HEK293 (cell line): ENCODE data around the gene SLPI.

Experiments
- CTCF ChIA-PET: fragments of 350-600 bp; formaldehyde crosslinking; extraction: SDS; loops from one replicate; lab custom pipeline; 2021; ENCODE audit warnings: antibody characterized with exemption; lab: Yijun Ruan, JAX
- POLR2A ChIA-PET: fragments of 300-600 bp; formaldehyde crosslinking; extraction: SDS; loops from one replicate; lab custom pipeline; 2020; ENCODE audit warnings: antibody characterized with exemption, inconsistent platforms; lab: Yijun Ruan, JAX
- H3K27ac ChIP-seq: fragments of 200-500 bp; sonication (Bioruptor generic); 2 replicates; pipeline ENCODE4 v1.5.1; 2014; ENCODE audit warnings: low read depth, low read length, control low read depth, inconsistent platforms; ENCODE audit errors: extremely low read depth
- H3K36me3 ChIP-seq, 2 experiments: fragments of 200-500 bp in 1 of 2; sonication (Bioruptor generic) in 1 of 2; 1 replicate in 1 of 2; 2 replicates in 1 of 2; pipeline ENCODE4 v1.5.1; 2014 to 2017; ENCODE audit warnings: inconsistent platforms in 2 of 2, low read length in 2 of 2; ENCODE audit not compliant: control insufficient read depth in 2 of 2, insufficient read depth in 1 of 2
- H3K4me1 ChIP-seq: fragments of 200-500 bp; sonication (Bioruptor generic); 2 replicates; pipeline ENCODE4 v1.5.1; 2014; ENCODE audit warnings: mild to moderate bottlenecking, low read length, inconsistent platforms; ENCODE audit not compliant: control insufficient read depth, insufficient read depth
- H3K4me3 ChIP-seq: 2 replicates; pipeline ENCODE4 v1.5.1; 2011; ENCODE audit warnings: low read depth, mild to moderate bottlenecking, control low read depth, low read length, moderate library complexity
- H3K9me3 ChIP-seq: fragments of 200-500 bp; sonication (Bioruptor generic); 2 replicates; pipeline ENCODE4 v1.5.1; 2014; ENCODE audit warnings: low read depth, low read length, inconsistent platforms; ENCODE audit not compliant: control insufficient read depth, insufficient read depth
- ATF2 ChIP-seq: fragments of 450-650 bp; formaldehyde crosslinking; IDR thresholded peaks from 2 replicates; pipeline ENCODE4 v1.5.1; 2016; ENCODE audit warnings: missing biosample characterization, missing genetic modification characterization, low read depth
- FEZF1 ChIP-seq: fragments of 450-650 bp; formaldehyde crosslinking; IDR thresholded peaks from 2 replicates; pipeline ENCODE4 v1.5.1; 2016; ENCODE audit warnings: missing biosample characterization, missing genetic modification characterization
- GLIS2 ChIP-seq: fragments of 450-650 bp; formaldehyde crosslinking; IDR thresholded peaks from 2 replicates; pipeline ENCODE4 v1.5.1; 2016; ENCODE audit warnings: missing biosample characterization, missing genetic modification characterization
- KLF1 ChIP-seq: fragments of 450-650 bp; formaldehyde crosslinking; IDR thresholded peaks from 2 replicates; pipeline ENCODE4 v1.5.1; 2016; ENCODE audit warnings: missing biosample characterization, missing genetic modification characterization
- KLF16 ChIP-seq: fragments of 450-650 bp; formaldehyde crosslinking; IDR thresholded peaks from 2 replicates; pipeline ENCODE4 v1.5.1; 2017; ENCODE audit warnings: missing biosample characterization, missing genetic modification characterization
- KLF8 ChIP-seq: fragments of 450-650 bp; formaldehyde crosslinking; IDR thresholded peaks from 2 replicates; pipeline ENCODE4 v1.5.1; 2016; ENCODE audit warnings: missing biosample characterization, missing genetic modification characterization
- REPIN1 ChIP-seq: fragments of 450-650 bp; formaldehyde crosslinking; IDR thresholded peaks from 2 replicates; pipeline ENCODE4 v1.5.1; 2017; ENCODE audit warnings: missing biosample characterization, missing genetic modification characterization, low read depth
- SP3 ChIP-seq: fragments of 450-650 bp; formaldehyde crosslinking; IDR thresholded peaks from 2 replicates; pipeline ENCODE4 v1.5.1; 2016; ENCODE audit warnings: missing biosample characterization, missing genetic modification characterization
- TSHZ1 ChIP-seq: fragments of 450-650 bp; formaldehyde crosslinking; IDR thresholded peaks from 2 replicates; pipeline ENCODE4 v1.5.1; 2016; ENCODE audit warnings: missing biosample characterization, missing genetic modification characterization, borderline replicate concordance
- ZBTB20 ChIP-seq: fragments of 450-650 bp; formaldehyde crosslinking; IDR thresholded peaks from 2 replicates; pipeline ENCODE4 v1.5.1; 2016; ENCODE audit warnings: missing biosample characterization, missing genetic modification characterization
- ZBTB48 ChIP-seq: fragments of 450-650 bp; formaldehyde crosslinking; IDR thresholded peaks from 2 replicates; pipeline ENCODE4 v1.5.1; 2016; ENCODE audit warnings: missing biosample characterization, missing genetic modification characterization
- ZFP37 ChIP-seq: fragments of 450-650 bp; formaldehyde crosslinking; IDR thresholded peaks from 2 replicates; pipeline ENCODE4 v1.5.1; 2016; ENCODE audit warnings: missing biosample characterization, missing genetic modification characterization
- ZNF121 ChIP-seq: fragments of 450-650 bp; formaldehyde crosslinking; IDR thresholded peaks from 2 replicates; pipeline ENCODE4 v1.5.1; 2016; ENCODE audit warnings: missing biosample characterization, missing genetic modification characterization
- ZNF132 ChIP-seq: fragments of 450-650 bp; formaldehyde crosslinking; IDR thresholded peaks from 2 replicates; pipeline ENCODE4 v1.5.1; 2017; ENCODE audit warnings: missing biosample characterization, missing genetic modification characterization, borderline replicate concordance
- ZNF133 ChIP-seq: fragments of 450-650 bp; formaldehyde crosslinking; IDR thresholded peaks from 2 replicates; pipeline ENCODE4 v1.5.1; 2016; ENCODE audit warnings: missing biosample characterization, missing genetic modification characterization
- ZNF184 ChIP-seq: fragments of 450-650 bp; IDR thresholded peaks from 2 replicates; pipeline ENCODE4 v1.5.1; 2018; ENCODE audit warnings: missing biosample characterization, mild to moderate bottlenecking, missing genetic modification characterization
- ZNF248 ChIP-seq: fragments of 450-650 bp; formaldehyde crosslinking; IDR thresholded peaks from 2 replicates; pipeline ENCODE4 v1.5.1; 2017; ENCODE audit warnings: missing biosample characterization, missing genetic modification characterization
- ZNF266 ChIP-seq: fragments of 450-650 bp; formaldehyde crosslinking; IDR thresholded peaks from 2 replicates; pipeline ENCODE4 v1.5.1; 2016; ENCODE audit warnings: missing biosample characterization, missing genetic modification characterization, low read depth
- ZNF311 ChIP-seq: fragments of 450-650 bp; formaldehyde crosslinking; IDR thresholded peaks from 2 replicates; pipeline ENCODE4 v1.5.1; 2017; ENCODE audit warnings: missing biosample characterization, missing genetic modification characterization, borderline replicate concordance
- ZNF335 ChIP-seq: fragments of 450-650 bp; formaldehyde crosslinking; conservative IDR thresholded peaks from 2 replicates; pipeline ENCODE4 v1.5.1; 2016; ENCODE audit warnings: missing biosample characterization, missing genetic modification characterization
- ZNF404 ChIP-seq: fragments of 450-650 bp; formaldehyde crosslinking; IDR thresholded peaks from 2 replicates; pipeline ENCODE4 v1.5.1; 2017; ENCODE audit warnings: missing biosample characterization, missing genetic modification characterization
- ZNF530 ChIP-seq: fragments of 450-650 bp; formaldehyde crosslinking; IDR thresholded peaks from 2 replicates; pipeline ENCODE4 v1.5.1; 2016; ENCODE audit warnings: low read depth, missing biosample characterization, missing genetic modification characterization
- ZNF561 ChIP-seq: fragments of 450-650 bp; IDR thresholded peaks from 2 replicates; pipeline ENCODE4 v1.5.1; 2018; ENCODE audit warnings: missing biosample characterization, missing genetic modification characterization, borderline replicate concordance
- ZNF585B ChIP-seq: fragments of 450-650 bp; formaldehyde crosslinking; IDR thresholded peaks from 2 replicates; pipeline ENCODE4 v1.5.1; 2016; ENCODE audit warnings: missing biosample characterization, missing genetic modification characterization
- ZNF629 ChIP-seq: fragments of 450-650 bp; formaldehyde crosslinking; IDR thresholded peaks from 2 replicates; pipeline ENCODE4 v1.5.1; 2017; ENCODE audit warnings: missing biosample characterization, missing genetic modification characterization
- ZSCAN16 ChIP-seq: fragments of 450-650 bp; formaldehyde crosslinking; IDR thresholded peaks from 2 replicates; pipeline ENCODE4 v1.5.1; 2016; ENCODE audit warnings: missing biosample characterization, missing genetic modification characterization
- TF ChIP-seq, protein P1 (sequence below): fragments of 450-650 bp; formaldehyde crosslinking; IDR thresholded peaks from 2 replicates; pipeline ENCODE4; 2016; ENCODE audit warnings: missing biosample characterization, missing genetic modification characterization
- TF ChIP-seq, protein P2 (sequence below): fragments of 450-650 bp; formaldehyde crosslinking; IDR thresholded peaks from 2 replicates; pipeline ENCODE4 v1.5.1; 2016; ENCODE audit warnings: missing biosample characterization, missing genetic modification characterization
- TF ChIP-seq, protein P3 (sequence below): fragments of 450-650 bp; formaldehyde crosslinking; IDR thresholded peaks from 2 replicates; pipeline ENCODE4 v1.5.1; 2016; ENCODE audit warnings: missing biosample characterization, missing genetic modification characterization
- TF ChIP-seq, protein P4 (sequence below): fragments of 450-650 bp; IDR thresholded peaks from 2 replicates; pipeline ENCODE4 v1.5.1; 2018; ENCODE audit warnings: missing biosample characterization, missing genetic modification characterization

Gene SLPI

GRCh38 chr20:45279992-45280391, 25.6 kb upstream of the SLPI start:
- POLR2A ChIA-PET, result no interaction called here
- no peak overlapping the region for H3K4me3 ChIP-seq
- no peaks in the 10 kb centered on the region for H3K36me3 ChIP-seq
- H3K4me1 ChIP-seq, result no peaks in the 10 kb centered on the region
- H3K9me3 ChIP-seq, result no peaks in the 10 kb centered on the region
- CTCF ChIA-PET, result interaction anchor here (0.5 to 1.9 kb wide), 5 partner anchors 10 to 168 kb away, joined by 3 to 6 read pairs (median 3); no protein-coding TSS in a partner anchor
- H3K27ac ChIP-seq, result no peak overlapping the region
- no peak for TF ChIP-seq GLIS2
- TF ChIP-seq, protein P1, sequence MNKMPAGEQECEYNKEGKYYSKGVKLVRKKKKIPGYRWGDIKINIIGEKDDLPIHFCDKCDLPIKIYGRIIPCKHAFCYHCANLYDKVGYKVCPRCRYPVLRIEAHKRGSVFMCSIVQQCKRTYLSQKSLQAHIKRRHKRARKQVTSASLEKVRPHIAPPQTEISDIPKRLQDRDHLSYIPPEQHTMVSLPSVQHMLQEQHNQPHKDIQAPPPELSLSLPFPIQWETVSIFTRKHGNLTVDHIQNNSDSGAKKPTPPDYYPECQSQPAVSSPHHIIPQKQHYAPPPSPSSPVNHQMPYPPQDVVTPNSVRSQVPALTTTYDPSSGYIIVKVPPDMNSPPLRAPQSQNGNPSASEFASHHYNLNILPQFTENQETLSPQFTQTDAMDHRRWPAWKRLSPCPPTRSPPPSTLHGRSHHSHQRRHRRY (tag by site-specific recombination), result no peak
- TF ChIP-seq, protein P2, sequence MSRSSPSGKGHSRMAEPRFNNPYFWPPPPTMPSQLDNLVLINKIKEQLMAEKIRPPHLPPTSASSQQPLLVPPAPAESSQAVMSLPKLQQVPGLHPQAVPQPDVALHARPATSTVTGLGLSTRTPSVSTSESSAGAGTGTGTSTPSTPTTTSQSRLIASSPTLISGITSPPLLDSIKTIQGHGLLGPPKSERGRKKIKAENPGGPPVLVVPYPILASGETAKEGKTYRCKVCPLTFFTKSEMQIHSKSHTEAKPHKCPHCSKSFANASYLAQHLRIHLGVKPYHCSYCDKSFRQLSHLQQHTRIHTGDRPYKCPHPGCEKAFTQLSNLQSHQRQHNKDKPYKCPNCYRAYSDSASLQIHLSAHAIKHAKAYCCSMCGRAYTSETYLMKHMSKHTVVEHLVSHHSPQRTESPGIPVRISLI (tag by site-specific recombination), result peak; percentile 89
- no peak for TF ChIP-seq ZFP37
- peak; percentile 33; the same call in 1 of the 2 replicates for TF ChIP-seq SP3
- no peak for TF ChIP-seq ZNF132 (tag by site-specific recombination)
- TF ChIP-seq KLF16 (tag by site-specific recombination), result no peak
- TF ChIP-seq, protein P3, sequence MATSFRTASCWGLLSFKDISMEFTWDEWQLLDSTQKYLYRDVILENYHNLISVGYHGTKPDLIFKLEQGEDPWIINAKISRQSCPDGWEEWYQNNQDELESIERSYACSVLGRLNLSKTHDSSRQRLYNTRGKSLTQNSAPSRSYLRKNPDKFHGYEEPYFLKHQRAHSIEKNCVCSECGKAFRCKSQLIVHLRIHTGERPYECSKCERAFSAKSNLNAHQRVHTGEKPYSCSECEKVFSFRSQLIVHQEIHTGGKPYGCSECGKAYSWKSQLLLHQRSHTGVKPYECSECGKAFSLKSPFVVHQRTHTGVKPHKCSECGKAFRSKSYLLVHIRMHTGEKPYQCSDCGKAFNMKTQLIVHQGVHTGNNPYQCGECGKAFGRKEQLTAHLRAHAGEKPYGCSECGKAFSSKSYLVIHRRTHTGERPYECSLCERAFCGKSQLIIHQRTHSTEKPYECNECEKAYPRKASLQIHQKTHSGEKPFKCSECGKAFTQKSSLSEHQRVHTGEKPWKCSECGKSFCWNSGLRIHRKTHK (tag by site-specific recombination), result no peak
- TF ChIP-seq ZNF404 (tag by site-specific recombination), result no peak
- TF ChIP-seq ZBTB20, result no peak
- TF ChIP-seq ZNF335 (tag by site-specific recombination), result peak; percentile 40
- no peak for TF ChIP-seq ZNF311
- peak; percentile 51; the same call in 1 of the 2 replicates for TF ChIP-seq ZNF184 (tag by site-specific recombination)
- no peak for TF ChIP-seq ZBTB48
- no peak for TF ChIP-seq ZNF585B (tag by site-specific recombination)
- TF ChIP-seq ZSCAN16 (tag by site-specific recombination), result no peak
- no peak for TF ChIP-seq ZNF561 (tag by site-specific recombination)
- TF ChIP-seq ZNF629 (tag by site-specific recombination), result peak; percentile 87
- TF ChIP-seq ZNF266, result no peak
- TF ChIP-seq TSHZ1 (tag by site-specific recombination), result peak; percentile 52; the same call in 1 of the 2 replicates
- no peak for TF ChIP-seq ZNF248
- TF ChIP-seq ZNF133 (tag by site-specific recombination), result no peak
- peak; percentile 97 for TF ChIP-seq ATF2 (tag by site-specific recombination)
- TF ChIP-seq KLF8 (tag by site-specific recombination), result peak; percentile 55; the same call in 1 of the 2 replicates
- TF ChIP-seq, protein P4, sequence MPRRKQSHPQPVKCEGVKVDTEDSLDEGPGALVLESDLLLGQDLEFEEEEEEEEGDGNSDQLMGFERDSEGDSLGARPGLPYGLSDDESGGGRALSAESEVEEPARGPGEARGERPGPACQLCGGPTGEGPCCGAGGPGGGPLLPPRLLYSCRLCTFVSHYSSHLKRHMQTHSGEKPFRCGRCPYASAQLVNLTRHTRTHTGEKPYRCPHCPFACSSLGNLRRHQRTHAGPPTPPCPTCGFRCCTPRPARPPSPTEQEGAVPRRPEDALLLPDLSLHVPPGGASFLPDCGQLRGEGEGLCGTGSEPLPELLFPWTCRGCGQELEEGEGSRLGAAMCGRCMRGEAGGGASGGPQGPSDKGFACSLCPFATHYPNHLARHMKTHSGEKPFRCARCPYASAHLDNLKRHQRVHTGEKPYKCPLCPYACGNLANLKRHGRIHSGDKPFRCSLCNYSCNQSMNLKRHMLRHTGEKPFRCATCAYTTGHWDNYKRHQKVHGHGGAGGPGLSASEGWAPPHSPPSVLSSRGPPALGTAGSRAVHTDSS (tag by site-specific recombination), result no peak
- TF ChIP-seq ZNF530, result no peak
- no peak for TF ChIP-seq ZNF121 (tag by site-specific recombination)
- no peak for TF ChIP-seq REPIN1 (tag by site-specific recombination)
- no peak for TF ChIP-seq FEZF1
- TF ChIP-seq KLF1 (tag by site-specific recombination), result no peak
